ENCODE results near the gene HOXB7. TPM values are rescaled to one million over a fixed set of nuclear protein-coding genes. Genes with fewer than 3 reads are reported as not detected.

The HOXB7 gene
- total and polyA plus RNA-seq, 7 donors, result 0.85 to 3.0 (median 1.6) TPM

GRCh38 chr17:48623583-48623982 lies 12.8 kb upstream of the HOXB7 start:
- Histone ChIP-seq H3K27ac (no peak overlapping the region), H3K4me1 (peaks cover 20% of the 10 kb centered on the region), H3K4me3 (no peak overlapping the region), H3K9me3 (no peaks in the 10 kb centered on the region), H3K27me3 (ENCODE audit: insufficient read depth in 3 of 3, low read length in 2 of 3) (peaks cover 5 to 99% (median 57%) of the 10 kb centered on the region in 3 donors), H3K36me3 (ENCODE audit: insufficient read depth in 1 of 2, low read depth in 1 of 2) (no peaks in the 10 kb centered on the region)
- intact Hi-C loops (cut with DNase I), result no loop called here
- 23 to 32% (median 31%) methylated on average over 4 of the region's 4 CpGs for WGBS, 3 donors
- ATAC-seq (no peak), DNase-seq (no peak)
- TF ChIP-seq CTCF (IDR thresholded peaks at IDR 0.05), result no peak

- DNase-seq (no peak), ATAC-seq (no peak)
- Histone ChIP-seq H3K27ac (no peak overlapping the region), H3K27me3 (ENCODE audit: insufficient read depth in 3 of 3, low read length in 2 of 3) (peaks cover 10 to 98% (median 59%) of the 10 kb centered on the region in 3 donors), H3K4me3 (no peak overlapping the region), H3K9me3 (no peaks in the 10 kb centered on the region), H3K36me3 (ENCODE audit: insufficient read depth in 1 of 2, low read depth in 1 of 2) (no peaks in the 10 kb centered on the region), H3K4me1 (peaks cover 20% of the 10 kb centered on the region)
- intact Hi-C loops (cut with DNase I), result no loop called here
- no peak for TF ChIP-seq CTCF (IDR thresholded peaks at IDR 0.05)
- 22 to 35% (median 30%) methylated on average over 11 of the region's 11 CpGs for WGBS, 3 donors
Observed at GRCh38 chr17:48622857-48623256, 12.0 kb upstream of the HOXB7 start.

DNA sequence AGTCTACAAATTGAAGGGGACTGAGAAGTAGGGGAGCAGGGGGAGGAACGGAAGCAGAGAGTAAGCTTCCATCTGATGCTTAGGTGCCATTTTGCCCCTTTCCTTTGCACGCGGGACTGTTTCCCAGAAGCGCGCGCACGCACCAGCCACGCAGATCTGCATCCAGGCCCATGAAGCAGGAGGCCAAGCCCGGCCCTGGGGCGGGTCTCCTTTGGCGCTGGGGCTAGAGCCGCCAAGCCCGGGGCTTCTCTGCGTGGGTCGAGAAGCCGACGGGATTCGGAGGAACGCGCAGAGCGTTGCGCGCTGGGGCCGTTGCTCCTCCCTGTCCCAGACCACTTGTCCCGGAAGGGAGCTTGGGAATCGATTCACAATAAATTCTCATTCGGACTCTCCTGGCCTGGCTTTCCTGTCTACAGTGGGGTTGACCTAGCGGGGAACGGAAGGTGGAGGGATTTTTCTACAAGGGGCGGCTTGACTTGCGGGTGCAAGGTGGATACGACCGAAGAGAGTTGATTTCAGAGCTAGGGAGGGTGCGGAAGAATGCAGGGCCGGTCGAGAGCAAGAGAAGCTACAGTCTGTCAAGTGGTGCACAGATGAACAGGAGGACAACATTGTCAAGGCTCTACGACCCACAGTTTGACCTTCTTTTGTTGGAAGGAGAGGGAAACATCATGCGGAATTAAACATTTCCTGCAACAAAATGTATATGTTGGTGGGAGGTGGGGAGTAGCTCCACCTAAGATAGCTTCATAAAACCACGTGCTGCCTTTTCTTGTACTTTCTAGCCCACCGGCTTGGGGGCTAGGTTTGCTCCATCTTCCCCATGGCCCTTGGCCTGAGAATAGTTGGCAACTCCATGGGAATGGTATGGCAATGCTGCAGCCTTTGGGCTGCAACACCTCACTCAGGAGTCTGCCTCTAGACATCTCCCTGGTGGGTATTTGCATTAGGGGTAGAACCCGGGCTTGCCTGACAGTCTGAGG lies 10.9 kb upstream of the HOXB7 start:
- TF ChIP-seq CTCF (IDR thresholded peaks at IDR 0.05), result no peak
- intact Hi-C loops (cut with DNase I), result no loop called here
- no peak overlapping the region for H3K27ac ChIP-seq
- H3K9me3 ChIP-seq, result no peaks in the 10 kb centered on the region
- no peaks in the 10 kb centered on the region for H3K36me3 ChIP-seq (ENCODE audit: insufficient read depth in 1 of 2, low read depth in 1 of 2)
- ATAC-seq (no peak), DNase-seq (no peak)
- H3K4me1 ChIP-seq, result peaks cover 18% of the 10 kb centered on the region
- no peak overlapping the region for H3K4me3 ChIP-seq
- WGBS, 3 donors, result 23 to 26% (median 24%) methylated on average over 41 of the region's 41 CpGs
- H3K27me3 ChIP-seq (ENCODE audit: insufficient read depth in 3 of 3, low read length in 2 of 3), result peaks cover 10 to 98% (median 57%) of the 10 kb centered on the region in 3 donors

DNA sequence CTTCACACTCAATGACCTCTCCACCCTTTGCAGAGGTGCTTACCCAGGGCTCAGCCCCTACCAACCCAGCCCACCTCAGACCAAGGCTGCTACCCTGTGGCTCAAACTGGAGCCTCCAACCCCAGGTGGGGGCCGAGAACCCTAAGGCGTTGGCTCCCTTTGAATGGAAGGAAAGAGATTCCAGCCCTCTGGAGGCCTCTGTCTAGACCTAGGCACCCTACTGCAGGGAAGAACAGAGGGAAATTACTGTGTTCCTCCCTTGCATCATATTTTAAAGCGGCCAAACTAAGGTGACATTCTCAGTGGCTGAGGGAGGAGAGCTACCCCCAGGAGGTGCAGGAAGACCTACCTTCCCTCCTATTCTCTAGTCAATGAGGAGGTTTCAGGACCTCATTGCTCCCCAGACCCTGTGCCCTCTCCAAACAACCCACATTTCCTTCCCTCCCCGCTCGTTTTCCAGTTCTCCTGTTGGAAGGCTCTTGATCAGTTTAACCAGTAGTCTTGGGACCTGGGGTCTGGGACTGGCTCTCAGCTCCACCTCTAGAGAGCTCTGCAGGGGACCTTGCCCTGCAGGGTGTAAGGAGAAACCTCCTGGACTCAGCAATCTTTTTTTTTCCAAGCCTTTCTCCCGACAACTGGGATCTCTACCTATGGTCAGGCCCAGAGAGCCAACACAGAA lies 9.8 kb upstream of the HOXB7 start:
- ATAC-seq (no peak), DNase-seq (no peak)
- TF ChIP-seq CTCF (IDR thresholded peaks at IDR 0.05), result no peak
- no peak overlapping the region for H3K4me3 ChIP-seq
- intact Hi-C loops (cut with DNase I), result no loop called here
- peaks cover 10 to 98% (median 53%) of the 10 kb centered on the region in 3 donors for H3K27me3 ChIP-seq (ENCODE audit: insufficient read depth in 3 of 3, low read length in 2 of 3)
- peaks cover 8% of the 10 kb centered on the region for H3K4me1 ChIP-seq
- no peaks in the 10 kb centered on the region for H3K36me3 ChIP-seq (ENCODE audit: insufficient read depth in 1 of 2, low read depth in 1 of 2)
- H3K9me3 ChIP-seq, result no peaks in the 10 kb centered on the region
- no peak overlapping the region for H3K27ac ChIP-seq
- 43 to 60% (median 50%) methylated on average over 6 of the region's 6 CpGs for WGBS, 3 donors

All from psoas muscle (tissue), 8 donors.